HL-60 (cell line): ENCODE data around the gene ASPSCR1.
"Not testable (repeated sequence)": the region's sequence is repeated elsewhere in the genome, so short reads cannot be mapped to it uniquely, and the experiment has no call there.

Experiments used
- DNase-seq, 2 experiments: peaks; one replicate each; pipeline ENCODE4 v3.0.0-alpha.2; 2010 to 2020; ENCODE audit warnings: low read depth in 1 of 2, low spot score in 1 of 2
- H3K27ac ChIP-seq: fragments of 250-450 bp; sonication (Bioruptor Pico); replicated peaks from 2 replicates; pipeline ENCODE4 v1.5.1; 2020; ENCODE audit warnings: mild to moderate bottlenecking, moderate library complexity
- H3K27me3 ChIP-seq: fragments of 250-450 bp; sonication (Bioruptor Pico); 2 replicates; pipeline ENCODE4 v1.5.1; 2021; ENCODE audit warnings: mild to moderate bottlenecking, moderate library complexity; ENCODE audit not compliant: insufficient read depth, poor library complexity, severe bottlenecking
- H3K4me3 ChIP-seq: replicated peaks from 2 replicates; pipeline ENCODE4 v1.5.1; 2011; ENCODE audit warnings: mild to moderate bottlenecking, control low read depth, low read length; ENCODE audit not compliant: insufficient read depth
- CTCF ChIP-seq: IDR thresholded peaks from one replicate; pipeline ENCODE4 v1.5.1; 2011; ENCODE audit warnings: low read length, control low read depth, inconsistent platforms; ENCODE audit not compliant: insufficient read depth
- GABPA ChIP-seq: IDR thresholded peaks from 2 replicates; pipeline ENCODE4 v1.6.1; 2012; ENCODE audit warnings: low read depth
- POLR2AphosphoS5 ChIP-seq: IDR thresholded peaks from 2 replicates; pipeline ENCODE4 v1.6.1; 2012; ENCODE audit warnings: low read depth
- REST ChIP-seq: IDR thresholded peaks from 2 replicates; pipeline ENCODE4 v1.6.1; 2012; ENCODE audit warnings: low read depth; ENCODE audit not compliant: insufficient replicate concordance
- SPI1 ChIP-seq: IDR thresholded peaks from 2 replicates; pipeline ENCODE4 v1.6.1; 2012; ENCODE audit warnings: low read depth, mild to moderate bottlenecking, borderline replicate concordance

Gene ASPSCR1

GRCh38 chr17:81980707-81981343 is 3.4 kb downstream of the ASPSCR1 start:
- H3K4me3 ChIP-seq = no peak overlapping the region
- TF ChIP-seq SPI1 (no peak), POLR2AphosphoS5 (no peak), GABPA (no peak), CTCF (no peak), REST (no peak)
- H3K27me3 ChIP-seq = no peaks in the 10 kb centered on the region
- H3K27ac ChIP-seq = no peak overlapping the region
- DNase-seq = no peak

DNA sequence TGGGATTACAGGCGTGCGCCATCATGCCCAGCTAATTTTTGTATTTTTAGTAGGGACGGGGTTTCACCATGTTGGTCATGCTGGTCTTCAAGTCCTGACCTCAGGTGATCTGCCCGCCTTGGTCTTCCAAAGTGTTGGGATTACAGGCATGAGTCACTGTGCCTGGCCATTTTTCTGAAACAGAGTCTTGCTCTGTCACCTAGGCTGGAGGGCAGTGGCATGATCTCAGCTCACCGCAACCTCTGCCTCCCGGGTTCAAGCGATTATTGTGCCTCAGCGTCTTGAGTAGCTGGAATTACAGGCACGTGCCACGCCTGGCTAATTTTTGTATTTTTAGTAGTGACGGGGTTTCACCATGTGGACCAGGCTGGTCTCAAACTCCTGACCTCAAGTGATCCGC is 4.1 kb downstream of the ASPSCR1 start:
- not testable (repeated sequence) for H3K27me3 ChIP-seq, DNase-seq, H3K27ac ChIP-seq, H3K4me3 ChIP-seq

GRCh38 chr17:81983011-81983638 is 5.7 kb downstream of the ASPSCR1 start:
- Histone ChIP-seq H3K4me3 (no peak overlapping the region), H3K27ac (no peak overlapping the region), H3K27me3 (no peaks in the 10 kb centered on the region)
- no peak for DNase-seq
- no peak for TF ChIP-seq POLR2AphosphoS5
- TF ChIP-seq SPI1 = no peak
- TF ChIP-seq GABPA = no peak

DNA sequence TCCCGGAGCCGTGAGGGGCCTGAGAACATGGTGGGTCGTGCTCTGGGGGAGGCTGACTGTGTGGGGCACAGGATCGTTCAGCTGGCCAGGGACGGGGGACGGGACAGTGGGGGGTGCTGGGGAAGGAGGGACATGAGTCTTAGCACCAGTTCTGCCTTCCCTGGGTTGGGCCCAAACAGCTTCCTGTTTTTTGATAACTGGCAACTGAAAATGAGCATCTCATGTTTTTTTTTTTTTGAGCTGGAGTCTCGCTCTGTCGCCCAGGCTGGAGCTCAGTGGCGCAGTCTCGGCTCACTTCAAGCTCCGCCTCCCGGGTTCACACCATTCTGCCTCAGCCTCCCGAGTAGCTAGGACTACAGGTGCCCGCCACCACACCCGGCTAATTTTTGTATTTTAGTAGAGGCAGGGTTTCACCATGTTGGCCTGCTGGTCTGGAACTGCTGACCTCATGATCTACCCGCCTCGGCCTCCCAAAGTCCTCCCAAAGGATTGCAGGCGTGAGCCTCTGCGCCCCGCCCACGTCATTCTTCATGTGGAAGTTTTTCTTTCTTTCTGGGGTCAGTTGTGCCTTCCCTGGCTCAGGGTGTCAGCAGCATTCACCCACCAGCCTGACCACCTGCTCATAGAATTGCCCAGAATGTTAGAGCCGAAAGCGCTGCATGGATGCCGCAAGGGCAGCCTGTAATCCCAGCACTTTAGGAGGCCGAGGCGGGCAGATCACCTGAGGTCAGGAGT is 6.4 kb downstream of the ASPSCR1 start:
- H3K27me3 ChIP-seq = no peaks in the 10 kb centered on the region
- no peak overlapping the region for H3K4me3 ChIP-seq
- TF ChIP-seq GABPA (no peak), POLR2AphosphoS5 (no peak), CTCF (no peak), REST (no peak), SPI1 (no peak)
- no peak overlapping the region for H3K27ac ChIP-seq
- no peak for DNase-seq
